ENCODE data around the gene POLR2J.
A peak's percentile ranks its signal among the peaks of the same experiment; 100 is the strongest.

Gene POLR2J

DNA sequence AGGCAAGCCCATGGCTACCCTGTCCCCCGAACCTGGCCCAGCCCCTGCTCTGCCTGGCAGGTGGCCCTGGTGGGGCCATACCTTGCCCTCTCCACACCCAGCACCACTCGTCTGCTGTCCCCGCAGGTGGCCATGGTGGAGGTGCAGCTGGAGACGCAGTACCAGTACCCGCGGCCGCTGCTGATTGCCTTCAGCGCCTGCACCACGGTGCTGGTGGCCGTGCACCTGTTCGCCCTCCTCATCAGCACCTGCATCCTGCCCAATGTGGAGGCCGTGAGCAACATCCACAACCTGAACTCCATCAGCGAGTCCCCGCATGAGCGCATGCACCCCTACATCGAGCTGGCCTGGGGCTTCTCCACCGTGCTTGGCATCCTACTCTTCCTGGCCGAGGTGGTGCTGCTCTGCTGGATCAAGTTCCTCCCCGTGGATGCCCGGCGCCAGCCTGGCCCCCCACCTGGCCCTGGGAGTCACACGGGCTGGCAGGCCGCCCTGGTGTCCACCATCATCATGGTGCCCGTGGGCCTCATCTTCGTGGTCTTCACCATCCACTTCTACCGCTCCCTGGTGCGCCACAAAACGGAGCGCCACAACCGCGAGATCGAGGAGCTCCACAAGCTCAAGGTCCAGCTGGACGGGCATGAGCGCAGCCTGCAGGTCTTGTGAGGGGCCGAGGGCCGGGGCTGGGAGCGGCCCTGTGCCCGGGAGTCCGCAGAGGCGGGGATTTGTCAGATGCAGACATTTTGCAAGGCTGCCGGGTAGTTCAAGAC lies 32.1 kb downstream of the POLR2J start:
- TF ChIP-seq, protein P1, sequence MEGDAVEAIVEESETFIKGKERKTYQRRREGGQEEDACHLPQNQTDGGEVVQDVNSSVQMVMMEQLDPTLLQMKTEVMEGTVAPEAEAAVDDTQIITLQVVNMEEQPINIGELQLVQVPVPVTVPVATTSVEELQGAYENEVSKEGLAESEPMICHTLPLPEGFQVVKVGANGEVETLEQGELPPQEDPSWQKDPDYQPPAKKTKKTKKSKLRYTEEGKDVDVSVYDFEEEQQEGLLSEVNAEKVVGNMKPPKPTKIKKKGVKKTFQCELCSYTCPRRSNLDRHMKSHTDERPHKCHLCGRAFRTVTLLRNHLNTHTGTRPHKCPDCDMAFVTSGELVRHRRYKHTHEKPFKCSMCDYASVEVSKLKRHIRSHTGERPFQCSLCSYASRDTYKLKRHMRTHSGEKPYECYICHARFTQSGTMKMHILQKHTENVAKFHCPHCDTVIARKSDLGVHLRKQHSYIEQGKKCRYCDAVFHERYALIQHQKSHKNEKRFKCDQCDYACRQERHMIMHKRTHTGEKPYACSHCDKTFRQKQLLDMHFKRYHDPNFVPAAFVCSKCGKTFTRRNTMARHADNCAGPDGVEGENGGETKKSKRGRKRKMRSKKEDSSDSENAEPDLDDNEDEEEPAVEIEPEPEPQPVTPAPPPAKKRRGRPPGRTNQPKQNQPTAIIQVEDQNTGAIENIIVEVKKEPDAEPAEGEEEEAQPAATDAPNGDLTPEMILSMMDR (conservative IDR thresholded peaks at IDR 0.05; ENCODE audit: low read depth): no peak
- CTCF ChIA-PET: no interaction called here
- POLR2A ChIA-PET (ENCODE audit: low non-redundant PET): no interaction called here
- no peak for DNase-seq (ENCODE audit: low spot score)
- H3K27ac ChIP-seq: no peak overlapping the region

GRCh38 chr7:102445674-102446071 lies 33.0 kb downstream of the POLR2J start:
- DNase-seq (ENCODE audit: low spot score): no peak
- ChIA-PET POLR2A (ENCODE audit: low non-redundant PET) (no interaction called here), CTCF (no interaction called here)
- peak overlapping the region; percentile 25; the same call in 1 of the 2 replicates for H3K27ac ChIP-seq
- TF ChIP-seq, protein P1 (conservative IDR thresholded peaks at IDR 0.05; ENCODE audit: low read depth): no peak

DNA sequence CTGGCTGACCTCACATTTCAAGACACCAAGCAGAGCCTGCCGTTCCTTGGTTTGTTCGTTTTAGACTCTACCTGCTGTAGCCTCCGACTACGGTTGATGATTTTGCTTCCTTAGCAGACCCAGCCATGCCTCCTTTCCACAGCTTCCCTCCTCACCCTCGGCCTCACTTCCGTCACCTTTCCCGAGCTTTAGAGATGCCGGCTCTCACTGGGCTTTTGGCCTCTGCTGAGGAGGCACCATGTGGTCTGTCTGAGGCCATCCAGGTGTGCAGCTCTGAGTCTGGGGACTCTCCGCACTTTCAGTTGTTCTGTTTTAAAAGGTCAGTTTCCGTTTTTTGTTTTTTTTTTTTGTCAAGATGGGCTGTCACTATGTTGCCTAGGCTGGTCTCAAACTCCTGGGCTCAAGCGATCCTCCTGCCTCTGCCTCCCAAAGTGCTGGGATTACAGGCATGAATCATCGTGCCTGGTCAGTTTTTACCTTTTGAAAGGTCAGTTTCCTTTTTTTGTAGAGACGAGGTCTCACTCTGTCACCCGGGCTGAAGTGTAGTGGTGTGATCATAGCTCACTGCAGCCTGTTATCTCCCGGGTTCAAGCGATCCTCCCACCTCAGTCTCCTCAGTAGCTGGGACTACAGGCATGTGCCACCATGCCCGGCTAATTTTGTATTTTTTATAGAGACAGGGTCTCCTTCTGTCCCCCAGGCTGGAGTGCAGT lies 33.6 kb downstream of the POLR2J start:
- H3K27ac ChIP-seq: peak overlapping the region; percentile 25; the same call in 1 of the 2 replicates
- DNase-seq (ENCODE audit: low spot score): no peak
- ChIA-PET CTCF (no interaction called here), POLR2A (ENCODE audit: low non-redundant PET) (interaction anchor here (0.7 kb wide), 1 partner anchor 634 kb away, joined by 7 read pairs; no protein-coding TSS in a partner anchor)
- TF ChIP-seq, protein P1 (conservative IDR thresholded peaks at IDR 0.05; ENCODE audit: low read depth): no peak

DNA sequence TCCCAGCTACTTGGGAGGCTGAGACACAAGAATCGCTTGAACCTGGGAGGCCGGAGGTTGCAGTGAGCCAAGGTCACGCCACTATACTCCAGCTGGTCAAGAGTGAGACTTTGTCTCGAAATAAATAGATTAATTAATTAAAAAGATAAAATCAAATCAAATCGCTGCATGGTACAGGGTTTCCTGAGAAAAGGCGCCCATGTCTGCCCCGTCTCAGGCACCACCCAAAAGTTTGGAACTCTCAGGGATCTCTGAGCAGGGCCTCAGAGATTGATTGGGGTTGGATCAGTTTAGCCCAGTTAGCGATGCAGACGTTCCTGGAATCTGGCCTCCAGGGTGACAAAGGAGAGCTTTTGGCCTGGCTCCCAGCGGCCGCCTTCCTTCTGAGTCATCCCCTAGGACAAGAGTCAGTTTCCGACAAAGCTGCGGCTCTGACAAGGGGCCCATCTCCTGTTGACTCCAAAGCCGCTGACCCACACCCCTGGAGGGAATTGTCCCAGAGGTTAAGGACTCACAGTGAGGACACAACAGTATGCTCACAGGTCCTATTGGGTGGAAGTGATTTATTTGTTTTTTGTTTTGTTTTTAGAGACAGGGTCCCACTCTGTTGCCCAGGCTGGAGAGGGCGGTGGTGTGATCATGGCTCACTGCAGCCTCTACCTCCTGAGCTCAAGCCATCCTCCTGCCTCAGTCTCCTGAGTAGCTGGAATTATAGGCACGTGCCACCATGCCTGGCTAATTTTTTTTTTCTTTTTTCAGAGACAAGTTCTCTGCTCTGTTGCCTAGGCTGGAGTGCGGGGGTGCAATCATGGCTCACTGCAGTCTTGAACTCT lies 38.5 kb downstream of the POLR2J start:
- TF ChIP-seq, protein P1 (conservative IDR thresholded peaks at IDR 0.05; ENCODE audit: low read depth): no peak
- ChIA-PET POLR2A (ENCODE audit: low non-redundant PET) (no interaction called here), CTCF (interaction anchor here (1.0 kb wide), 1 partner anchor 11 kb away, joined by 4 read pairs; no protein-coding TSS in a partner anchor)
- DNase-seq (ENCODE audit: low spot score): peak; percentile 87
- peak overlapping the region; percentile 70 for H3K27ac ChIP-seq

GRCh38 chr7:102436118-102436517 lies 42.6 kb downstream of the POLR2J start:
- TF ChIP-seq, protein P1 (conservative IDR thresholded peaks at IDR 0.05; ENCODE audit: low read depth): no peak
- DNase-seq (ENCODE audit: low spot score): no peak
- POLR2A ChIA-PET (ENCODE audit: low non-redundant PET): no interaction called here
- CTCF ChIA-PET: no interaction called here
- peak overlapping the region; percentile 19 for H3K27ac ChIP-seq

- ChIA-PET CTCF (interaction anchor here (0.6 kb wide), 1 partner anchor 18 kb away, joined by 3 read pairs; no protein-coding TSS in a partner anchor), POLR2A (ENCODE audit: low non-redundant PET) (interaction anchor here (0.7 kb wide), 1 partner anchor 39 kb away, joined by 3 read pairs; no protein-coding TSS in a partner anchor)
- no peak for DNase-seq (ENCODE audit: low spot score)
- peak overlapping the region; percentile 89 for H3K27ac ChIP-seq
- TF ChIP-seq, protein P1 (conservative IDR thresholded peaks at IDR 0.05; ENCODE audit: low read depth): no peak
These were observed 44.7 kb downstream of the POLR2J start for GRCh38 chr7:102434039-102434486.

All from RWPE1 (cell line).